ENCODE data around the gene E2F1.

The E2F1 gene

GRCh38 chr20:33721391-33722140, 35.4 kb upstream of the E2F1 start:
- ATAC-seq (replicated peaks; ENCODE audit: extremely low read depth, poor library complexity, severe bottlenecking) (no peak), DNase-seq (ENCODE audit: low spot score in 2 of 2) (no peak)
- peaks cover 17% of the 10 kb centered on the region for H3K4me1 Mint-ChIP-seq
- peaks cover 5% of the 10 kb centered on the region for H3K9me3 Mint-ChIP-seq
- H3K36me3 Mint-ChIP-seq (ENCODE audit: insufficient read depth) = peaks cover 7% of the 10 kb centered on the region
- peak overlapping the region; percentile 74 for H3K4me3 Mint-ChIP-seq
- H3K27me3 Mint-ChIP-seq = no peaks in the 10 kb centered on the region
- H3K27ac Mint-ChIP-seq (ENCODE audit: low read depth) = no peak overlapping the region

- DNase-seq (ENCODE audit: low spot score in 2 of 2) = peak; percentile 73 to 85
Measured at GRCh38 chr20:33719989-33720709, 34.0 kb upstream of the E2F1 start, which contains the start of gene PXMP4. Gene PXMP4, minus strand, starts transcription at chr20:33720310. Its CDS starts 103 bp downstream, at chr20:33720207.

GRCh38 chr20:33719277-33719988, 33.2 kb upstream of the E2F1 start:
- Mint-ChIP-seq H3K27me3 (no peaks in the 10 kb centered on the region), H3K4me1 (peaks cover 25% of the 10 kb centered on the region), H3K4me3 (peak overlapping the region; percentile 74), H3K27ac (ENCODE audit: low read depth) (peak overlapping the region; percentile 24), H3K36me3 (ENCODE audit: insufficient read depth) (peaks cover 12% of the 10 kb centered on the region), H3K9me3 (peaks cover 5% of the 10 kb centered on the region)
- DNase-seq (ENCODE audit: low spot score in 2 of 2) (no peak), ATAC-seq (replicated peaks; ENCODE audit: extremely low read depth, poor library complexity, severe bottlenecking) (no peak)

More at GRCh38 chr20:33719989-33720709, 34.0 kb upstream of the E2F1 start, which contains the start of gene PXMP4:
- ATAC-seq (replicated peaks; ENCODE audit: extremely low read depth, poor library complexity, severe bottlenecking) = peak; percentile 98
- peaks cover 25% of the 10 kb centered on the region for H3K4me1 Mint-ChIP-seq
- peak within 1 kb of the TSS; percentile 24 for H3K27ac Mint-ChIP-seq (ENCODE audit: low read depth)
- peaks cover 12% of the 10 kb centered on the region for H3K36me3 Mint-ChIP-seq (ENCODE audit: insufficient read depth)
- H3K4me3 Mint-ChIP-seq = peak within 1 kb of the TSS; percentile 74
- no peaks in the 10 kb centered on the region for H3K27me3 Mint-ChIP-seq
- H3K9me3 Mint-ChIP-seq = peaks cover 5% of the 10 kb centered on the region

- H3K4me1 Mint-ChIP-seq = peaks cover 32% of the 10 kb centered on the region
- DNase-seq (ENCODE audit: low spot score in 2 of 2) (no peak), ATAC-seq (replicated peaks; ENCODE audit: extremely low read depth, poor library complexity, severe bottlenecking) (no peak)
- H3K9me3 Mint-ChIP-seq = peaks cover 5% of the 10 kb centered on the region
- H3K27ac Mint-ChIP-seq (ENCODE audit: low read depth) = no peak overlapping the region
- peaks cover 31% of the 10 kb centered on the region for H3K36me3 Mint-ChIP-seq (ENCODE audit: insufficient read depth)
- no peak overlapping the region for H3K4me3 Mint-ChIP-seq
- H3K27me3 Mint-ChIP-seq = no peaks in the 10 kb centered on the region
Measured at GRCh38 chr20:33716498-33716897, 30.3 kb upstream of the E2F1 start.

GRCh38 chr20:33713865-33714367, 27.7 kb upstream of the E2F1 start:
- H3K9me3 Mint-ChIP-seq = no peaks in the 10 kb centered on the region
- no peak overlapping the region for H3K4me3 Mint-ChIP-seq
- DNase-seq (ENCODE audit: low spot score in 2 of 2) = no peak
- no peak overlapping the region for H3K27ac Mint-ChIP-seq (ENCODE audit: low read depth)
- ATAC-seq (replicated peaks; ENCODE audit: extremely low read depth, poor library complexity, severe bottlenecking) = no peak
- H3K36me3 Mint-ChIP-seq (ENCODE audit: insufficient read depth) = peaks cover 35% of the 10 kb centered on the region
- H3K27me3 Mint-ChIP-seq = no peaks in the 10 kb centered on the region
- H3K4me1 Mint-ChIP-seq = peaks cover 34% of the 10 kb centered on the region

GRCh38 chr20:33711446-33711738, 25.2 kb upstream of the E2F1 start:
- H3K27ac Mint-ChIP-seq (ENCODE audit: low read depth) = peak overlapping the region; percentile 30
- H3K4me1 Mint-ChIP-seq = peaks cover 29% of the 10 kb centered on the region
- H3K27me3 Mint-ChIP-seq = no peaks in the 10 kb centered on the region
- DNase-seq (ENCODE audit: low spot score in 2 of 2) (no peak), ATAC-seq (replicated peaks; ENCODE audit: extremely low read depth, poor library complexity, severe bottlenecking) (no peak)
- no peak overlapping the region for H3K4me3 Mint-ChIP-seq
- H3K9me3 Mint-ChIP-seq = no peaks in the 10 kb centered on the region
- peaks cover 40% of the 10 kb centered on the region for H3K36me3 Mint-ChIP-seq (ENCODE audit: insufficient read depth)

- DNase-seq (ENCODE audit: low spot score in 2 of 2) = no peak
- H3K27me3 Mint-ChIP-seq = no peaks in the 10 kb centered on the region
- ATAC-seq (replicated peaks; ENCODE audit: extremely low read depth, poor library complexity, severe bottlenecking) = no peak
- H3K27ac Mint-ChIP-seq (ENCODE audit: low read depth) = peak overlapping the region; percentile 30
- no peak overlapping the region for H3K4me3 Mint-ChIP-seq
- H3K4me1 Mint-ChIP-seq = peaks cover 24% of the 10 kb centered on the region
- no peaks in the 10 kb centered on the region for H3K9me3 Mint-ChIP-seq
- peaks cover 37% of the 10 kb centered on the region for H3K36me3 Mint-ChIP-seq (ENCODE audit: insufficient read depth)
Measured at GRCh38 chr20:33710681-33711445, 24.7 kb upstream of the E2F1 start.

- Mint-ChIP-seq H3K4me1 (peaks cover 22% of the 10 kb centered on the region), H3K4me3 (no peak overlapping the region), H3K9me3 (no peaks in the 10 kb centered on the region), H3K27me3 (no peaks in the 10 kb centered on the region), H3K36me3 (ENCODE audit: insufficient read depth) (peaks cover 40% of the 10 kb centered on the region), H3K27ac (ENCODE audit: low read depth) (no peak overlapping the region)
- no peak for ATAC-seq (replicated peaks; ENCODE audit: extremely low read depth, poor library complexity, severe bottlenecking)
- no peak for DNase-seq (ENCODE audit: low spot score in 2 of 2)
Measured at GRCh38 chr20:33709905-33710541, 23.8 kb upstream of the E2F1 start.

- no peak overlapping the region for H3K27ac Mint-ChIP-seq (ENCODE audit: low read depth)
- no peak overlapping the region for H3K4me3 Mint-ChIP-seq
- H3K27me3 Mint-ChIP-seq = no peaks in the 10 kb centered on the region
- DNase-seq (ENCODE audit: low spot score in 2 of 2) (no peak), ATAC-seq (replicated peaks; ENCODE audit: extremely low read depth, poor library complexity, severe bottlenecking) (no peak)
- peaks cover 22% of the 10 kb centered on the region for H3K4me1 Mint-ChIP-seq
- H3K9me3 Mint-ChIP-seq = no peaks in the 10 kb centered on the region
- peaks cover 40% of the 10 kb centered on the region for H3K36me3 Mint-ChIP-seq (ENCODE audit: insufficient read depth)
Measured at GRCh38 chr20:33709398-33709797, 23.2 kb upstream of the E2F1 start.

GRCh38 chr20:33707668-33708067, 21.5 kb upstream of the E2F1 start:
- ATAC-seq (replicated peaks; ENCODE audit: extremely low read depth, poor library complexity, severe bottlenecking) (no peak), DNase-seq (ENCODE audit: low spot score in 2 of 2) (no peak)
- no peaks in the 10 kb centered on the region for H3K9me3 Mint-ChIP-seq
- H3K4me1 Mint-ChIP-seq = peaks cover 15% of the 10 kb centered on the region
- H3K27me3 Mint-ChIP-seq = no peaks in the 10 kb centered on the region
- no peak overlapping the region for H3K4me3 Mint-ChIP-seq
- H3K36me3 Mint-ChIP-seq (ENCODE audit: insufficient read depth) = peaks cover 33% of the 10 kb centered on the region
- H3K27ac Mint-ChIP-seq (ENCODE audit: low read depth) = no peak overlapping the region

GRCh38 chr20:33704197-33704924, 18.2 kb upstream of the E2F1 start:
- DNase-seq (ENCODE audit: low spot score in 2 of 2) = no peak
- no peaks in the 10 kb centered on the region for H3K27me3 Mint-ChIP-seq
- H3K9me3 Mint-ChIP-seq = no peaks in the 10 kb centered on the region
- no peak overlapping the region for H3K4me3 Mint-ChIP-seq
- peaks cover 14% of the 10 kb centered on the region for H3K36me3 Mint-ChIP-seq (ENCODE audit: insufficient read depth)
- H3K4me1 Mint-ChIP-seq = no peaks in the 10 kb centered on the region
- H3K27ac Mint-ChIP-seq (ENCODE audit: low read depth) = no peak overlapping the region
- no peak for ATAC-seq (replicated peaks; ENCODE audit: extremely low read depth, poor library complexity, severe bottlenecking)

All from central memory CD8-positive, alpha-beta T cell (primary cell).